Measurements from ENCODE around the gene ABL1. TPM values are rescaled to one million over a fixed set of nuclear protein-coding genes. Genes with fewer than 3 reads are reported as not detected.
A peak's percentile ranks its signal among the peaks of the same experiment; 100 is the strongest.

ABL1 gene
- total and polyA plus RNA-seq, 2 of the 13 experiments (the other 11 are each of a cell fraction or from before 2014, with no cell fraction given) = 10.8 to 20.4 TPM

- TF ChIP-seq, protein P1, sequence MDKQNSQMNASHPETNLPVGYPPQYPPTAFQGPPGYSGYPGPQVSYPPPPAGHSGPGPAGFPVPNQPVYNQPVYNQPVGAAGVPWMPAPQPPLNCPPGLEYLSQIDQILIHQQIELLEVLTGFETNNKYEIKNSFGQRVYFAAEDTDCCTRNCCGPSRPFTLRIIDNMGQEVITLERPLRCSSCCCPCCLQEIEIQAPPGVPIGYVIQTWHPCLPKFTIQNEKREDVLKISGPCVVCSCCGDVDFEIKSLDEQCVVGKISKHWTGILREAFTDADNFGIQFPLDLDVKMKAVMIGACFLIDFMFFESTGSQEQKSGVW (CRISPR knock-in tag; IDR thresholded peaks at IDR 0.05; ENCODE audit: borderline replicate concordance) = no peak
- TF ChIP-seq SIX4 (CRISPR knock-in tag; IDR thresholded peaks at IDR 0.05) = no peak
- TF ChIP-seq ZNF136 (CRISPR knock-in tag; IDR thresholded peaks at IDR 0.05; ENCODE audit: low read depth) = no peak
- no peak for TF ChIP-seq ZMAT3 (CRISPR knock-in tag; conservative IDR thresholded peaks at IDR 0.05)
- no peak for TF ChIP-seq ZNF362 (CRISPR knock-in tag; IDR thresholded peaks at IDR 0.05; ENCODE audit: borderline replicate concordance)
- no peak for TF ChIP-seq ELF4 (CRISPR knock-in tag; IDR thresholded peaks at IDR 0.05; ENCODE audit: borderline replicate concordance)
- TF ChIP-seq, protein P2, sequence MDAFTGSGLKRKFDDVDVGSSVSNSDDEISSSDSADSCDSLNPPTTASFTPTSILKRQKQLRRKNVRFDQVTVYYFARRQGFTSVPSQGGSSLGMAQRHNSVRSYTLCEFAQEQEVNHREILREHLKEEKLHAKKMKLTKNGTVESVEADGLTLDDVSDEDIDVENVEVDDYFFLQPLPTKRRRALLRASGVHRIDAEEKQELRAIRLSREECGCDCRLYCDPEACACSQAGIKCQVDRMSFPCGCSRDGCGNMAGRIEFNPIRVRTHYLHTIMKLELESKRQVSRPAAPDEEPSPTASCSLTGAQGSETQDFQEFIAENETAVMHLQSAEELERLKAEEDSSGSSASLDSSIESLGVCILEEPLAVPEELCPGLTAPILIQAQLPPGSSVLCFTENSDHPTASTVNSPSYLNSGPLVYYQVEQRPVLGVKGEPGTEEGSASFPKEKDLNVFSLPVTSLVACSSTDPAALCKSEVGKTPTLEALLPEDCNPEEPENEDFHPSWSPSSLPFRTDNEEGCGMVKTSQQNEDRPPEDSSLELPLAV (CRISPR knock-in tag; conservative IDR thresholded peaks at IDR 0.05; ENCODE audit: low read depth) = no peak
- TF ChIP-seq THAP11 (CRISPR knock-in tag; IDR thresholded peaks at IDR 0.05) = 0 out of 2 replicates have a peak, but pooled peaks have one; percentile 29
- no peak for TF ChIP-seq NFE2L1 (CRISPR knock-in tag; IDR thresholded peaks at IDR 0.05; ENCODE audit: borderline replicate concordance)
- TF ChIP-seq KDM2A (CRISPR knock-in tag; IDR thresholded peaks at IDR 0.05; ENCODE audit: borderline replicate concordance, low read depth) = no peak
- no peak for TF ChIP-seq GPN1 (CRISPR knock-in tag; IDR thresholded peaks at IDR 0.05; ENCODE audit: borderline replicate concordance)
- TF ChIP-seq ZNF607 (CRISPR knock-in tag; IDR thresholded peaks at IDR 0.05; ENCODE audit: borderline replicate concordance) = no peak
- no peak for TF ChIP-seq ETV6 (CRISPR knock-in tag; conservative IDR thresholded peaks at IDR 0.05)
- TF ChIP-seq, protein P3, sequence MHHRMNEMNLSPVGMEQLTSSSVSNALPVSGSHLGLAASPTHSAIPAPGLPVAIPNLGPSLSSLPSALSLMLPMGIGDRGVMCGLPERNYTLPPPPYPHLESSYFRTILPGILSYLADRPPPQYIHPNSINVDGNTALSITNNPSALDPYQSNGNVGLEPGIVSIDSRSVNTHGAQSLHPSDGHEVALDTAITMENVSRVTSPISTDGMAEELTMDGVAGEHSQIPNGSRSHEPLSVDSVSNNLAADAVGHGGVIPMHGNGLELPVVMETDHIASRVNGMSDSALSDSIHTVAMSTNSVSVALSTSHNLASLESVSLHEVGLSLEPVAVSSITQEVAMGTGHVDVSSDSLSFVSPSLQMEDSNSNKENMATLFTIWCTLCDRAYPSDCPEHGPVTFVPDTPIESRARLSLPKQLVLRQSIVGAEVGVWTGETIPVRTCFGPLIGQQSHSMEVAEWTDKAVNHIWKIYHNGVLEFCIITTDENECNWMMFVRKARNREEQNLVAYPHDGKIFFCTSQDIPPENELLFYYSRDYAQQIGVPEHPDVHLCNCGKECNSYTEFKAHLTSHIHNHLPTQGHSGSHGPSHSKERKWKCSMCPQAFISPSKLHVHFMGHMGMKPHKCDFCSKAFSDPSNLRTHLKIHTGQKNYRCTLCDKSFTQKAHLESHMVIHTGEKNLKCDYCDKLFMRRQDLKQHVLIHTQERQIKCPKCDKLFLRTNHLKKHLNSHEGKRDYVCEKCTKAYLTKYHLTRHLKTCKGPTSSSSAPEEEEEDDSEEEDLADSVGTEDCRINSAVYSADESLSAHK (CRISPR knock-in tag; IDR thresholded peaks at IDR 0.05; ENCODE audit: borderline replicate concordance) = no peak
- peak; percentile 32; the same call in 1 of the 2 replicates for TF ChIP-seq ZFX (CRISPR knock-in tag; IDR thresholded peaks at IDR 0.05; ENCODE audit: low read depth)
- TF ChIP-seq ZMYM4 (CRISPR knock-in tag; IDR thresholded peaks at IDR 0.05) = no peak
- TF ChIP-seq MTF1 (CRISPR knock-in tag; IDR thresholded peaks at IDR 0.05) = no peak
- no peak for TF ChIP-seq ZNF383 (CRISPR knock-in tag; IDR thresholded peaks at IDR 0.05; ENCODE audit: borderline replicate concordance)
- TF ChIP-seq MEIS1 (CRISPR knock-in tag; IDR thresholded peaks at IDR 0.05; ENCODE audit: borderline replicate concordance) = no peak
- TF ChIP-seq ZBTB25 (CRISPR knock-in tag; IDR thresholded peaks at IDR 0.05) = no peak
- TF ChIP-seq SOX5 (CRISPR knock-in tag; IDR thresholded peaks at IDR 0.05; ENCODE audit: borderline replicate concordance) = 0 out of 2 replicates have a peak, but pooled peaks have one; percentile 44
- no peak for TF ChIP-seq ZNF530 (CRISPR knock-in tag; IDR thresholded peaks at IDR 0.05; ENCODE audit: low read depth)
- TF ChIP-seq ZNF180 (CRISPR knock-in tag; IDR thresholded peaks at IDR 0.05; ENCODE audit: borderline replicate concordance, low read depth) = no peak
- no peak for TF ChIP-seq NR2F6 (IDR thresholded peaks at IDR 0.05)
- TF ChIP-seq NR2F6 (CRISPR knock-in tag; IDR thresholded peaks at IDR 0.05) = no peak
These were observed 2.0 kb downstream of the ABL1 start (continued) for GRCh38 chr9:130837002-130837511.

All from HepG2 (cell line).